HL-60 (cell line): ENCODE data around the gene ANKRD33B.

Source experiments
- DNase-seq, 2 experiments: peaks; one replicate each; pipeline ENCODE4 v3.0.0-alpha.2; 2010 to 2020; ENCODE audit warnings: low read depth in 1 of 2, low spot score in 1 of 2
- H3K27ac ChIP-seq: fragments of 250-450 bp; sonication (Bioruptor Pico); replicated peaks from 2 replicates; pipeline ENCODE4 v1.5.1; 2020; ENCODE audit warnings: mild to moderate bottlenecking, moderate library complexity
- H3K27me3 ChIP-seq: fragments of 250-450 bp; sonication (Bioruptor Pico); 2 replicates; pipeline ENCODE4 v1.5.1; 2021; ENCODE audit warnings: mild to moderate bottlenecking, moderate library complexity; ENCODE audit not compliant: insufficient read depth, poor library complexity, severe bottlenecking
- H3K4me3 ChIP-seq: replicated peaks from 2 replicates; pipeline ENCODE4 v1.5.1; 2011; ENCODE audit warnings: mild to moderate bottlenecking, control low read depth, low read length; ENCODE audit not compliant: insufficient read depth
- CTCF ChIP-seq: IDR thresholded peaks from one replicate; pipeline ENCODE4 v1.5.1; 2011; ENCODE audit warnings: low read length, control low read depth, inconsistent platforms; ENCODE audit not compliant: insufficient read depth
- GABPA ChIP-seq: IDR thresholded peaks from 2 replicates; pipeline ENCODE4 v1.6.1; 2012; ENCODE audit warnings: low read depth
- POLR2AphosphoS5 ChIP-seq: IDR thresholded peaks from 2 replicates; pipeline ENCODE4 v1.6.1; 2012; ENCODE audit warnings: low read depth
- REST ChIP-seq: IDR thresholded peaks from 2 replicates; pipeline ENCODE4 v1.6.1; 2012; ENCODE audit warnings: low read depth; ENCODE audit not compliant: insufficient replicate concordance
- SPI1 ChIP-seq: IDR thresholded peaks from 2 replicates; pipeline ENCODE4 v1.6.1; 2012; ENCODE audit warnings: low read depth, mild to moderate bottlenecking, borderline replicate concordance

Gene ANKRD33B

GRCh38 chr5:10676224-10676623 lies 112.4 kb downstream of the ANKRD33B start:
- no peak for TF ChIP-seq GABPA
- TF ChIP-seq REST, result no peak
- no peak for TF ChIP-seq POLR2AphosphoS5
- no peak for TF ChIP-seq CTCF
- no peak for TF ChIP-seq SPI1
- H3K27me3 ChIP-seq, result no peaks in the 10 kb centered on the region
- no peak overlapping the region for H3K4me3 ChIP-seq
- DNase-seq, result no peak
- H3K27ac ChIP-seq, result no peak overlapping the region

GRCh38 chr5:10676946-10677345 lies 113.1 kb downstream of the ANKRD33B start:
- DNase-seq, result no peak
- TF ChIP-seq POLR2AphosphoS5 (no peak), SPI1 (no peak), REST (no peak), GABPA (no peak), CTCF (no peak)
- Histone ChIP-seq H3K4me3 (no peak overlapping the region), H3K27me3 (no peaks in the 10 kb centered on the region), H3K27ac (no peak overlapping the region)

- no peak for DNase-seq
- no peaks in the 10 kb centered on the region for H3K27me3 ChIP-seq
- no peak for TF ChIP-seq REST
- TF ChIP-seq POLR2AphosphoS5, result peak; percentile 34; the same call in 1 of the 2 replicates
- no peak for TF ChIP-seq CTCF
These were observed 113.7 kb downstream of the ANKRD33B start for GRCh38 chr5:10677533-10677932.

More at GRCh38 chr5:10677533-10677932, 113.7 kb downstream of the ANKRD33B start:
- H3K27ac ChIP-seq, result no peak overlapping the region
- no peak overlapping the region for H3K4me3 ChIP-seq
